ENCODE data around the gene BMPR2. TPM values are rescaled to one million over a fixed set of nuclear protein-coding genes. Genes with fewer than 3 reads are reported as not detected.
"Not testable (repeated sequence)": the region's sequence is repeated elsewhere in the genome, so short reads cannot be mapped to it uniquely, and the experiment has no call there.

Gene BMPR2
- total and polyA plus RNA-seq, 2 donors, result 7.5 to 11.0 TPM

- Histone ChIP-seq H3K9me3 (ENCODE audit: control insufficient read depth in 2 of 2, insufficient read depth in 1 of 2, low read length in 1 of 2) (no peaks in the 10 kb centered on the region), H3K27ac (ENCODE audit: low read depth in 1 of 2, low read length in 1 of 2) (no peak overlapping the region), H3K27me3 (ENCODE audit: control insufficient read depth in 2 of 2, insufficient read depth in 1 of 2, low read length in 1 of 2) (no peaks in the 10 kb centered on the region), H3K4me1 (ENCODE audit: control insufficient read depth in 2 of 2, insufficient read depth in 2 of 2, low read length in 2 of 2) (no peaks in the 10 kb centered on the region), H3K4me3 (ENCODE audit: low read length in 2 of 2) (no peak overlapping the region), H3K36me3 (ENCODE audit: control insufficient read depth in 2 of 2, insufficient read depth in 2 of 2, low read length in 1 of 2) (peaks cover 4 to 18% of the 10 kb centered on the region in 2 donors)
- no peak for DNase-seq (ENCODE audit: low read depth in 6 of 9, low spot score in 9 of 9)
Observed at GRCh38 chr2:202521470-202521869, 145.3 kb downstream of the BMPR2 start.

GRCh38 chr2:202529389-202529788, 153.3 kb downstream of the BMPR2 start:
- 86% methylated on average over 1 of the region's 1 CpG for WGBS
- H3K4me3 ChIP-seq (ENCODE audit: low read length in 2 of 2), result no peak overlapping the region
- H3K27me3 ChIP-seq (ENCODE audit: control insufficient read depth in 2 of 2, insufficient read depth in 1 of 2, low read length in 1 of 2), result no peaks in the 10 kb centered on the region
- H3K9me3 ChIP-seq (ENCODE audit: control insufficient read depth in 2 of 2, insufficient read depth in 1 of 2, low read length in 1 of 2), result no peaks in the 10 kb centered on the region
- DNase-seq (ENCODE audit: low read depth in 6 of 9, low spot score in 9 of 9), result no peak
- H3K27ac ChIP-seq (ENCODE audit: low read depth in 1 of 2, low read length in 1 of 2), result no peak overlapping the region
- peaks cover 0 to 2% of the 10 kb centered on the region in 2 donors for H3K36me3 ChIP-seq (ENCODE audit: control insufficient read depth in 2 of 2, insufficient read depth in 2 of 2, low read length in 1 of 2)
- no peaks in the 10 kb centered on the region for H3K4me1 ChIP-seq (ENCODE audit: control insufficient read depth in 2 of 2, insufficient read depth in 2 of 2, low read length in 2 of 2)

DNA sequence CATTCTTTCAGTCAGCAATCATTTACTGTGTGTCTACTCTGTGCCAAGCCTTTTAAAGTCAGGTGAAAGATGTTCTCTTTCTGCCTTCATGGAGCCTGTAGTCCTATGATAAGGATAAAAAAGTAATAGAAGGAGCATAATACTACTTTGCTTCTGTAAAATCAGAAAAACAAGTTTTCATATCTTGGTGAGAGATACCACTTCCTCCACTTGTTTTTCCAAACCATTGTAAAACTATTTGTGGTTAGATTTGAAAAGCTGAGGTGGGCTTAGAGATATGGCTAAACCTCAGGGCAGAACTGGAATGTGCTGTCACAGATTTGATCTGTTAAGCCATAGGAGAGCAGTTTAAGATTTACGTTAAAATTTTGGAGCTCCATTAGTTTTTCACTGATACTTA, 153.9 kb downstream of the BMPR2 start:
- DNase-seq (ENCODE audit: low read depth in 6 of 9, low spot score in 9 of 9), result peak in 1 of 9 donors; percentile 12
- Histone ChIP-seq H3K9me3 (ENCODE audit: control insufficient read depth in 2 of 2, insufficient read depth in 1 of 2, low read length in 1 of 2) (no peaks in the 10 kb centered on the region), H3K4me1 (ENCODE audit: control insufficient read depth in 2 of 2, insufficient read depth in 2 of 2, low read length in 2 of 2) (no peaks in the 10 kb centered on the region), H3K36me3 (ENCODE audit: control insufficient read depth in 2 of 2, insufficient read depth in 2 of 2, low read length in 1 of 2) (peaks cover 0 to 2% of the 10 kb centered on the region in 2 donors), H3K4me3 (ENCODE audit: low read length in 2 of 2) (no peak overlapping the region), H3K27ac (ENCODE audit: low read depth in 1 of 2, low read length in 1 of 2) (no peak overlapping the region), H3K27me3 (ENCODE audit: control insufficient read depth in 2 of 2, insufficient read depth in 1 of 2, low read length in 1 of 2) (no peaks in the 10 kb centered on the region)
- WGBS, result 9% methylated on average over 1 of the region's 1 CpG

- not testable (repeated sequence) for H3K4me1 ChIP-seq (ENCODE audit: control insufficient read depth in 2 of 2, insufficient read depth in 2 of 2, low read length in 2 of 2); H3K27me3 ChIP-seq (ENCODE audit: control insufficient read depth in 2 of 2, insufficient read depth in 1 of 2, low read length in 1 of 2); H3K36me3 ChIP-seq (ENCODE audit: control insufficient read depth in 2 of 2, insufficient read depth in 2 of 2, low read length in 1 of 2); H3K9me3 ChIP-seq (ENCODE audit: control insufficient read depth in 2 of 2, insufficient read depth in 1 of 2, low read length in 1 of 2); H3K4me3 ChIP-seq (ENCODE audit: low read length in 2 of 2); H3K27ac ChIP-seq (ENCODE audit: low read depth in 1 of 2, low read length in 1 of 2); DNase-seq (ENCODE audit: low read depth in 6 of 9, low spot score in 9 of 9)
- WGBS, result 96% methylated on average over 17 of the region's 30 CpGs
Observed at GRCh38 chr2:202535290-202535689, 159.2 kb downstream of the BMPR2 start.

GRCh38 chr2:202541137-202541536, 165.0 kb downstream of the BMPR2 start:
- no peak for DNase-seq (ENCODE audit: low read depth in 6 of 9, low spot score in 9 of 9)
- no peaks in the 10 kb centered on the region for H3K36me3 ChIP-seq (ENCODE audit: control insufficient read depth in 2 of 2, insufficient read depth in 2 of 2, low read length in 1 of 2)
- 97% methylated on average over 3 of the region's 3 CpGs for whole genome bisulfite sequencing
- no peaks in the 10 kb centered on the region for H3K27me3 ChIP-seq (ENCODE audit: control insufficient read depth in 2 of 2, insufficient read depth in 1 of 2, low read length in 1 of 2)
- H3K9me3 ChIP-seq (ENCODE audit: control insufficient read depth in 2 of 2, insufficient read depth in 1 of 2, low read length in 1 of 2), result no peaks in the 10 kb centered on the region
- H3K4me3 ChIP-seq (ENCODE audit: low read length in 2 of 2), result no peak overlapping the region
- no peak overlapping the region for H3K27ac ChIP-seq (ENCODE audit: low read depth in 1 of 2, low read length in 1 of 2)
- no peaks in the 10 kb centered on the region for H3K4me1 ChIP-seq (ENCODE audit: control insufficient read depth in 2 of 2, insufficient read depth in 2 of 2, low read length in 2 of 2)

DNA sequence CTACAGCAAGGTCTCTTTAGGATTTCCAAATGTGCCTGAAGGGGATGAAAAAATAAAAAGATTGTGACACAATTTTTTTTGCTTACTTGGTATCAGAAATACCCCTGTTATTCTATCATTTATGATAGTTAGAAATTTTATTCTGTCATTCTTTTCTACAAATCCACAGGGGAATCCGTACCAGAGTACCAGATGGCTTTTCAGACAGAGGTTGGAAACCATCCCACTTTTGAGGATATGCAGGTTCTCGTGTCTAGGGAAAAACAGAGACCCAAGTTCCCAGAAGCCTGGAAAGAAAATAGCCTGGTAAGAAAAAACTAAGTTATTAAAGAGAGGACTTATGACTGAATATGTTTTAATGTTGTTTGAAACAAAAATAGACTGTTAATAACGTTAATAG, 166.0 kb downstream of the BMPR2 start:
- H3K9me3 ChIP-seq (ENCODE audit: control insufficient read depth in 2 of 2, insufficient read depth in 1 of 2, low read length in 1 of 2), result no peaks in the 10 kb centered on the region
- no peaks in the 10 kb centered on the region for H3K27me3 ChIP-seq (ENCODE audit: control insufficient read depth in 2 of 2, insufficient read depth in 1 of 2, low read length in 1 of 2)
- WGBS, result 97% methylated on average over 3 of the region's 3 CpGs
- no peak for DNase-seq (ENCODE audit: low read depth in 6 of 9, low spot score in 9 of 9)
- H3K4me1 ChIP-seq (ENCODE audit: control insufficient read depth in 2 of 2, insufficient read depth in 2 of 2, low read length in 2 of 2), result no peaks in the 10 kb centered on the region
- no peaks in the 10 kb centered on the region for H3K36me3 ChIP-seq (ENCODE audit: control insufficient read depth in 2 of 2, insufficient read depth in 2 of 2, low read length in 1 of 2)
- no peak overlapping the region for H3K27ac ChIP-seq (ENCODE audit: low read depth in 1 of 2, low read length in 1 of 2)
- H3K4me3 ChIP-seq (ENCODE audit: low read length in 2 of 2), result no peak overlapping the region

DNA sequence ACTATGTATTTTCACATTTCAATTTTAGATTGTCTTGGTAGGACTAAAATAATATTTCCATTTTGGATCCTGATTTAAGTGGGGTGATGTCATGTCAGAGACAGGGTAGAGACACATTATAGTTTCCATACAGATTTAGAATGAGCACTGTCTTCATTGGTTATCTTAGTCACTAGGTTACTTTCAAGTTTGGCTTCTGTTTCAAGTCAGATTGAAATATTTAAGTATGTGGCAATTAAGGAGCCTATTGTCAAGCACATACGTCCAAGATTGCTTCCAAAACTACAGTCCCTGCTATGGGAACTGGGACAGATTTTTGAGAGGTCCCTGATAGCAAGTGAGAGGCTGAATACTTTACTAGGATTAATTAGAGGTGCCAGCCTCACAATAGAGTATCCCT, 169.4 kb downstream of the BMPR2 start:
- DNase-seq (ENCODE audit: low read depth in 6 of 9, low spot score in 9 of 9), result no peak
- Histone ChIP-seq H3K36me3 (ENCODE audit: control insufficient read depth in 2 of 2, insufficient read depth in 2 of 2, low read length in 1 of 2) (no peaks in the 10 kb centered on the region), H3K4me3 (ENCODE audit: low read length in 2 of 2) (no peak overlapping the region), H3K27me3 (ENCODE audit: control insufficient read depth in 2 of 2, insufficient read depth in 1 of 2, low read length in 1 of 2) (no peaks in the 10 kb centered on the region), H3K9me3 (ENCODE audit: control insufficient read depth in 2 of 2, insufficient read depth in 1 of 2, low read length in 1 of 2) (no peaks in the 10 kb centered on the region), H3K27ac (ENCODE audit: low read depth in 1 of 2, low read length in 1 of 2) (no peak overlapping the region), H3K4me1 (ENCODE audit: control insufficient read depth in 2 of 2, insufficient read depth in 2 of 2, low read length in 2 of 2) (no peaks in the 10 kb centered on the region)
- WGBS, result 89% methylated on average over 1 of the region's 1 CpG

DNA sequence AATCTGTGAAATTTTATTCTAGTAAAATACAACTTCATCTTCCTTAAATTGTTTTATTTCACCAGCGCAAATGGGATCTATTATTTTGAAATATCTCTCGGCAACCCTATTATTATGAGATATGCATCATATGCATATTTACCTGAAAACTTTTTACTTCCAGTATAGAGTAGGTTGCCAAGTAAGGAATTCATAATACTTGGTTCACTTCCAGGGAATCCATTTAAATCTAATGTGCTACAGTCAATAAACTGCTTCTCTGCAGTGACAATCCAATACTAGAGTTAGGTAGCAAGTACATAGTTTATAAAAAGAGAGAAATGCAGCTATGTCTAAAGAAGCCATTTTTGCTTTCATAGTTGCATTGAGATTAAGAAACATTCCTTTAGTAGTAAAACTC, 169.8 kb downstream of the BMPR2 start:
- 98% methylated on average over 2 of the region's 2 CpGs for WGBS
- H3K27me3 ChIP-seq (ENCODE audit: control insufficient read depth in 2 of 2, insufficient read depth in 1 of 2, low read length in 1 of 2), result no peaks in the 10 kb centered on the region
- no peak overlapping the region for H3K27ac ChIP-seq (ENCODE audit: low read depth in 1 of 2, low read length in 1 of 2)
- no peak for DNase-seq (ENCODE audit: low read depth in 6 of 9, low spot score in 9 of 9)
- H3K36me3 ChIP-seq (ENCODE audit: control insufficient read depth in 2 of 2, insufficient read depth in 2 of 2, low read length in 1 of 2), result no peaks in the 10 kb centered on the region
- H3K4me3 ChIP-seq (ENCODE audit: low read length in 2 of 2), result no peak overlapping the region
- H3K9me3 ChIP-seq (ENCODE audit: control insufficient read depth in 2 of 2, insufficient read depth in 1 of 2, low read length in 1 of 2), result no peaks in the 10 kb centered on the region
- no peaks in the 10 kb centered on the region for H3K4me1 ChIP-seq (ENCODE audit: control insufficient read depth in 2 of 2, insufficient read depth in 2 of 2, low read length in 2 of 2)

DNA sequence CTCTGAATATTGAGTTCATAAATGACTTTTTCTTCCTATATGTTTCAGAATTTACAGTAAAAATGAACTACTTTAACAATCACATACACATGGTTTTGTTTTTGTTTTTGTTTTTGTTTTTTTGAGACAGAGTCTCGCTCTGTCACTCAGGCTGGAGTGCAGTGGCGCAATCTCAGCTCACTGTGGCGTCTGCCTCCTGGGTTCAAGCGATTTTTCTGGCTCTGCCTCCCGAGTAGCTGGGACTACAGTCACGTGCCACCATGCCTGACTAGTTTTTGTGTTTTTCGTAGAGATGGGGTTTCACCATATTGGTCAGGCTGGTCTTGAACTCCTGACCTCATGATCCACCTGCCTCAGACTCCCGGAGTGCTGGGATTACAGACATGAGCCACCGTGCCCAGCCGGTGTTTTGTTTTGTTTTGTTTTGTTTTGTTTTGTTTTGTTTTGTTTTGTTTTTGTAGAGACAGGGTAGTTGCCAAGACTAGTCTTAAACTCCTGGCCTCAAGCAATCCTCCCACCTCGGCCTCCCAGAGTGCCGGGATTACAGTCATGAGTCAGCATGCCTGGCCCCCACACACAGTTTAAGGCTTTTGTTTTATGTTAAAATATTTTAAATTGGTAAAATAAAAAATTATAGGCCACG, 170.5 kb downstream of the BMPR2 start:
- WGBS, result 97% methylated on average over 13 of the region's 13 CpGs
- not testable (repeated sequence) for DNase-seq (ENCODE audit: low read depth in 6 of 9, low spot score in 9 of 9); H3K4me3 ChIP-seq (ENCODE audit: low read length in 2 of 2); H3K4me1 ChIP-seq (ENCODE audit: control insufficient read depth in 2 of 2, insufficient read depth in 2 of 2, low read length in 2 of 2); H3K27me3 ChIP-seq (ENCODE audit: control insufficient read depth in 2 of 2, insufficient read depth in 1 of 2, low read length in 1 of 2); H3K36me3 ChIP-seq (ENCODE audit: control insufficient read depth in 2 of 2, insufficient read depth in 2 of 2, low read length in 1 of 2); H3K27ac ChIP-seq (ENCODE audit: low read depth in 1 of 2, low read length in 1 of 2); H3K9me3 ChIP-seq (ENCODE audit: control insufficient read depth in 2 of 2, insufficient read depth in 1 of 2, low read length in 1 of 2)

DNA sequence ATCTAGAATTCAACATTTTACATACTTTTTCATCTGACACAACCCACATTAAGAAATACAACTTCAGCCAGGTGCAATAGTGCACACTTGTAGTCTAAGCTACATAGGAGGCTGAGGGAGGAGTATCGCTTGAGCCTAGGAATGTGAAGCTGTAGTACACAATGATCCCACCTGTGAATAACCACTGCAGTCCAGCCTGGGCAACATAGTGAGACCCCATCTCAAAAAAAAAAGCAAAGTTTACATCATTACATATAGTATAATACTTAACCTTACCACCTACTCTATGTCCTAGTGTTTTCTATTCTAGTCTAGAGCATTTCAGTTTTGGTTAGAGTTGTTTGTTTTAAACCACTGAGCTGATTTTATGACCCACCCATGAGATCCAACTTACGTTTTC, 172.1 kb downstream of the BMPR2 start:
- Histone ChIP-seq H3K4me3 (ENCODE audit: low read length in 2 of 2) (no peak overlapping the region), H3K36me3 (ENCODE audit: control insufficient read depth in 2 of 2, insufficient read depth in 2 of 2, low read length in 1 of 2) (no peaks in the 10 kb centered on the region), H3K9me3 (ENCODE audit: control insufficient read depth in 2 of 2, insufficient read depth in 1 of 2, low read length in 1 of 2) (no peaks in the 10 kb centered on the region), H3K27me3 (ENCODE audit: control insufficient read depth in 2 of 2, insufficient read depth in 1 of 2, low read length in 1 of 2) (no peaks in the 10 kb centered on the region), H3K4me1 (ENCODE audit: control insufficient read depth in 2 of 2, insufficient read depth in 2 of 2, low read length in 2 of 2) (no peaks in the 10 kb centered on the region), H3K27ac (ENCODE audit: low read depth in 1 of 2, low read length in 1 of 2) (no peak overlapping the region)
- DNase-seq (ENCODE audit: low read depth in 6 of 9, low spot score in 9 of 9), result no peak
- WGBS, result 98% methylated on average over 2 of the region's 2 CpGs

All from thymus (tissue), 11 donors.